NB4 (cell line): ENCODE results near the gene IRF5.

Experiments
- CTCF ChIP-seq: IDR thresholded peaks from one replicate; pipeline ENCODE4 v1.5.1; 2012; ENCODE audit warnings: low read depth, low read length
- MAX ChIP-seq: IDR thresholded peaks from 2 replicates; pipeline ENCODE4 v1.6.1; 2011; ENCODE audit warnings: low read depth, low read length

GRCh38 chr7:128916643-128916915, 21.1 kb upstream of the IRF5 start:
- TF ChIP-seq CTCF (no peak), MAX (no peak)
